B cell (primary cell): ENCODE results near the gene UGT3A1. TPM values are rescaled to one million over a fixed set of nuclear protein-coding genes. Genes with fewer than 3 reads are reported as not detected.

Experiments
- ATAC-seq: fragments of 200-7000 bp; cut with Tn5 transposase; one replicate; pipeline ENCODE4 v1.10.0; 2021; ENCODE audit warnings: low read depth, mild to moderate bottlenecking, moderate number of reproducible peaks, moderate library complexity
- CTCF ChIA-PET: fragments of 350-600 bp; sonication (Branson Sonifier 250); formaldehyde crosslinking; loops from one replicate; lab custom pipeline; 2021; ENCODE audit warnings: antibody characterized with exemption, inconsistent platforms; lab: Charles Lee
- POLR2A ChIA-PET: fragments of 350-600 bp; sonication (Branson Sonifier 250); formaldehyde crosslinking; loops from one replicate; lab custom pipeline; 2021; ENCODE audit warnings: antibody characterized with exemption; lab: Charles Lee
- DNase-seq: peaks from one replicate; pipeline ENCODE4 v3.0.0; 2013
- H2AFZ ChIP-seq: 2 replicates; pipeline ENCODE4 v1.6.1; 2012; ENCODE audit warnings: mild to moderate bottlenecking, low read depth, low read length; ENCODE audit not compliant: insufficient read depth, poor library complexity, severe bottlenecking
- H3K27ac ChIP-seq, 2 donors: 1 replicate in 1 of 2; 2 replicates in 1 of 2; pipeline ENCODE4 v1.5.1; 2012 to 2013; ENCODE audit warnings: low read length in 2 of 2, mild to moderate bottlenecking in 2 of 2, moderate library complexity in 1 of 2
- H3K27me3 ChIP-seq, 4 experiments: fragments of 200-600 bp in 1 of 4; sonication (generic) in 1 of 4; replicated peaks in 1 of 4; 1 replicate in 2 of 4; 2 replicates in 2 of 4; pipeline versions ENCODE4 v1.6.1 to v1.7.0; 2013 to 2016; ENCODE audit warnings: low read length in 3 of 4, mild to moderate bottlenecking in 2 of 4, mixed read lengths in 1 of 4, moderate library complexity in 1 of 4; ENCODE audit not compliant: insufficient read depth in 4 of 4, control insufficient read depth in 3 of 4; ENCODE audit errors: control extremely low read depth in 1 of 4
- H3K36me3 ChIP-seq, 2 experiments: replicated peaks in 1 of 2; 1 replicate in 1 of 2; 2 replicates in 1 of 2; pipeline versions ENCODE4 v1.6.1 to v1.7.1; 2013; ENCODE audit warnings: low read length in 1 of 2; ENCODE audit not compliant: insufficient read depth in 2 of 2, control insufficient read depth in 1 of 2; ENCODE audit errors: control extremely low read depth in 1 of 2, extremely low read depth in 1 of 2
- H3K4me1 ChIP-seq, 2 donors: fragments of 200-600 bp in 1 of 2; sonication (generic) in 1 of 2; 1 replicate in 1 of 2; 2 replicates in 1 of 2; pipeline versions ENCODE4 v1.5.1 to v1.6.1; 2013 to 2017; ENCODE audit warnings: low read length in 2 of 2; ENCODE audit not compliant: control insufficient read depth in 2 of 2, insufficient read depth in 2 of 2
- H3K4me2 ChIP-seq: replicated peaks from 2 replicates; pipeline ENCODE3; 2012; ENCODE audit warnings: mild to moderate bottlenecking, low read depth, low read length; ENCODE audit not compliant: poor library complexity, severe bottlenecking
- H3K4me3 ChIP-seq, 5 experiments: fragments of 200-600 bp in 1 of 5; sonication (generic) in 1 of 5; 1 replicate in 3 of 5; 2 replicates in 2 of 5; pipeline versions ENCODE4 v1.5.1 to v1.7.0; 2011 to 2016; ENCODE audit warnings: low read length in 4 of 5, mild to moderate bottlenecking in 4 of 5, low read depth in 2 of 5, control low read depth in 1 of 5, moderate library complexity in 1 of 5; ENCODE audit not compliant: insufficient read depth in 1 of 5; ENCODE audit errors: control extremely low read depth in 1 of 5, extremely low read depth in 1 of 5
- H3K79me2 ChIP-seq: fragments of 200-600 bp; sonication (generic); one replicate; pipeline ENCODE4 v1.6.0; 2016; ENCODE audit warnings: low read length; ENCODE audit not compliant: control insufficient read depth, insufficient read depth
- H3K9ac ChIP-seq: fragments of 200-600 bp; sonication (generic); 2 replicates; pipeline ENCODE4 v1.6.1; 2017; ENCODE audit warnings: mild to moderate bottlenecking, low read length, moderate library complexity
- H3K9me3 ChIP-seq, 3 donors: one replicate each; pipeline versions ENCODE4 v1.6.1 to v1.7.1; 2013; ENCODE audit warnings: low read length in 2 of 3; ENCODE audit not compliant: control insufficient read depth in 2 of 3, insufficient read depth in 1 of 3; ENCODE audit errors: control extremely low read depth in 1 of 3
- H4K20me1 ChIP-seq: 2 replicates; pipeline ENCODE4 v1.6.0; 2012; ENCODE audit warnings: mild to moderate bottlenecking, low read length; ENCODE audit not compliant: insufficient read depth, control insufficient read depth, poor library complexity, severe bottlenecking
- H3K27ac Mint-ChIP-seq: one replicate; pipeline ENCODE4 v1.8.0; 2021; ENCODE audit warnings: mixed read lengths
- H3K27me3 Mint-ChIP-seq: one replicate; pipeline ENCODE4 v1.8.0; 2021; ENCODE audit warnings: mixed read lengths
- H3K4me1 Mint-ChIP-seq: one replicate; pipeline ENCODE4 v1.8.0; 2021; ENCODE audit warnings: mixed read lengths
- H3K4me3 Mint-ChIP-seq: one replicate; pipeline ENCODE4 v1.8.0; 2021; ENCODE audit warnings: mixed read lengths
- H3K9me3 Mint-ChIP-seq: one replicate; pipeline ENCODE4 v1.8.0; 2022; ENCODE audit warnings: mixed read lengths; ENCODE audit not compliant: insufficient read depth
- EZH2 ChIP-seq: IDR thresholded peaks from 2 replicates; pipeline ENCODE4 v1.6.1; 2012; ENCODE audit warnings: borderline replicate concordance, low read depth, mild to moderate bottlenecking, moderate library complexity, low read length; ENCODE audit not compliant: insufficient read depth, poor library complexity, severe bottlenecking
- WGBS: methylation state at CpG from one replicate; pipeline ENCODE4 v1.1.5; 2013; ENCODE audit warnings: missing lambda C conversion rate; ENCODE audit not compliant: insufficient coverage; 5-methylcytosine and 5-hydroxymethylcytosine counted together
- intact Hi-C: fragments of 100-400 bp; cut with micrococcal nuclease; formaldehyde crosslinking; loops from one replicate; pipeline ENCODE4 v1.10.0; 2022
- polyA plus RNA-seq: library from polyadenylated mRNA; depleted of rRNA; stranded (reverse); fragments of >200 nt; gene quantifications from 2 replicates; pipeline ENCODE4 v1.2.3, GENCODE V29; 2012
- total RNA-seq, 2 donors: library from RNA; stranded (reverse); fragments of 120-200 nt in 1 of 2; gene quantifications; 1 replicate in 1 of 2; 2 replicates in 1 of 2; pipeline versions ENCODE4 v1.2.3 to v1.2.4, GENCODE V29; 2013 to 2022
- TF ChIP-seq, protein P1 (sequence below): fragments of 200-600 bp; IDR thresholded peaks from one replicate; pipeline ENCODE4 v1.8.0; 2022; ENCODE audit warnings: antibody characterized with exemption, mild to moderate bottlenecking

Gene UGT3A1
- total and polyA plus RNA-seq, 2 donors (not counting 1 experiment from before 2014, with no cell fraction given) = not detected

GRCh38 chr5:35974570-35974969 is 16.6 kb downstream of the UGT3A1 start:
- DNase-seq (no peak), ATAC-seq (no peak)
- no peak overlapping the region for H2AFZ ChIP-seq
- no peaks in the 10 kb centered on the region for H3K79me2 ChIP-seq
- Mint-ChIP-seq H3K9me3 (peaks cover 3% of the 10 kb centered on the region), H3K4me3 (no peak overlapping the region), H3K4me1 (peaks cover 4% of the 10 kb centered on the region), H3K27me3 (no peaks in the 10 kb centered on the region), H3K27ac (no peak overlapping the region)
- 50% methylated on average over 2 of the region's 4 CpGs for WGBS
- H3K36me3 ChIP-seq = no peaks in the 10 kb centered on the region
- H3K4me2 ChIP-seq = no peak overlapping the region
- ChIA-PET CTCF (no interaction called here), POLR2A (no interaction called here)
- H3K27me3 ChIP-seq = no peaks in the 10 kb centered on the region
- no peak overlapping the region for H3K9ac ChIP-seq
- no peak overlapping the region for H3K4me3 ChIP-seq
- intact Hi-C loops = no loop called here
- no peaks in the 10 kb centered on the region for H3K4me1 ChIP-seq
- H3K9me3 ChIP-seq = no peaks in the 10 kb centered on the region
- TF ChIP-seq, protein P1, sequence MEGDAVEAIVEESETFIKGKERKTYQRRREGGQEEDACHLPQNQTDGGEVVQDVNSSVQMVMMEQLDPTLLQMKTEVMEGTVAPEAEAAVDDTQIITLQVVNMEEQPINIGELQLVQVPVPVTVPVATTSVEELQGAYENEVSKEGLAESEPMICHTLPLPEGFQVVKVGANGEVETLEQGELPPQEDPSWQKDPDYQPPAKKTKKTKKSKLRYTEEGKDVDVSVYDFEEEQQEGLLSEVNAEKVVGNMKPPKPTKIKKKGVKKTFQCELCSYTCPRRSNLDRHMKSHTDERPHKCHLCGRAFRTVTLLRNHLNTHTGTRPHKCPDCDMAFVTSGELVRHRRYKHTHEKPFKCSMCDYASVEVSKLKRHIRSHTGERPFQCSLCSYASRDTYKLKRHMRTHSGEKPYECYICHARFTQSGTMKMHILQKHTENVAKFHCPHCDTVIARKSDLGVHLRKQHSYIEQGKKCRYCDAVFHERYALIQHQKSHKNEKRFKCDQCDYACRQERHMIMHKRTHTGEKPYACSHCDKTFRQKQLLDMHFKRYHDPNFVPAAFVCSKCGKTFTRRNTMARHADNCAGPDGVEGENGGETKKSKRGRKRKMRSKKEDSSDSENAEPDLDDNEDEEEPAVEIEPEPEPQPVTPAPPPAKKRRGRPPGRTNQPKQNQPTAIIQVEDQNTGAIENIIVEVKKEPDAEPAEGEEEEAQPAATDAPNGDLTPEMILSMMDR = no peak
- TF ChIP-seq EZH2 = no peak
- H4K20me1 ChIP-seq = no peaks in the 10 kb centered on the region
- H3K27ac ChIP-seq = no peak overlapping the region

- Histone ChIP-seq H3K9ac (no peak overlapping the region), H3K79me2 (no peaks in the 10 kb centered on the region), H3K27me3 (no peaks in the 10 kb centered on the region), H4K20me1 (no peaks in the 10 kb centered on the region), H2AFZ (no peak overlapping the region), H3K9me3 (no peaks in the 10 kb centered on the region), H3K27ac (no peak overlapping the region), H3K4me1 (no peaks in the 10 kb centered on the region), H3K36me3 (no peaks in the 10 kb centered on the region), H3K4me3 (no peak overlapping the region), H3K4me2 (no peak overlapping the region)
- Mint-ChIP-seq H3K4me3 (no peak overlapping the region), H3K4me1 (no peaks in the 10 kb centered on the region), H3K27ac (no peak overlapping the region), H3K9me3 (no peaks in the 10 kb centered on the region), H3K27me3 (no peaks in the 10 kb centered on the region)
- ChIA-PET CTCF (no interaction called here), POLR2A (no interaction called here)
- TF ChIP-seq, protein P1 = no peak
- TF ChIP-seq EZH2 = no peak
- no CpG with 5 or more reads among the region's 5 CpGs for WGBS
- intact Hi-C loops = no loop called here
- ATAC-seq = no peak
- no peak for DNase-seq
Observed at GRCh38 chr5:35971878-35972210, 19.3 kb downstream of the UGT3A1 start.
